HG02870 (cell line): ENCODE data around the gene DMBX1.
A peak's percentile ranks its signal among the peaks of the same experiment; 100 is the strongest.

ENCODE experiments used
- ATAC-seq: cut with Tn5 transposase; IDR thresholded peaks from one replicate; pipeline ENCODE4 v1.9.1; 2021; ENCODE audit warnings: mild to moderate bottlenecking, moderate library complexity; ENCODE audit not compliant: unreplicated experiment

Gene DMBX1

DNA sequence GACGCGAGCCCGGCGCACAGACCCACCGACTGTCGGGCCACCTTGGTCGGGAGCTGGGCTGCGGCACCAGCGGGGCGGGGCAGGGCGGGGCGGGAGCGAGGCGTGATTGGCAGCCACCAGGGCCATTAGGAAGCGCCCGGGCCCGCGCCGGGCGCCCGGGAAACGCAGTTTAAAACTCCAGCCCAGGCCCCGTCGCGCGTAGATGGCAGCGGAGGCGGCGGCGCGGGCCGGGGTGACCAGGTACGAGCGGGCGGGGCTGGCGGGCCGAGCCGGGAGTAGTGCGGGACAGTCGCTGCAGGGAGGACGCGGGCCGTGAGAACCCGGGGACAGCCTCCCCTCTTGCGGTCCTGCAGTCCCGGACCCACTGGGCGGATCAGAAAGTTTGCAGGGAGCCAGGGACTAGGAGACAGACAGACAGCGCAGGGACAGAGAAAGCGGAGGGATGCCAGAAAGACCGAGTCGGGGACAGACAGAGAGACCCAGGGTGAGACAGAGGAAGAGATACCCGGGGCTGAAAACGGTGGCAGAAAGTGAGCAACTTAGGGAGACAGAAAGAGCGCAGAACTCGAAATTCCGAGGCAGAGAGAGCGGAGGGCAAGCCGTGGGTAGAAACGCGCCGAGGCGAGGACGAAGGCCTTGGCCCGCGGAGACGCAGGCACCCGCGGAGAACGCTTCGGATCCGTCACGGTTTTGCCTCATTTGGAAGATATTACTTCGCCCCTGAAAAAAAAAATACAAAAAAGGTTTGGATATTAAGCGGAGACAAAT is at the start of gene DMBX1:
Gene DMBX1 (plus strand): TSS at position 199 of the 768 bp plus-strand sequence. CDS start 17,175 bp downstream, outside the sequence.
- no peak for ATAC-seq

GRCh38 chr1:46440478-46440877 is 49.2 kb upstream of the DMBX1 start:
- ATAC-seq = no peak

DNA sequence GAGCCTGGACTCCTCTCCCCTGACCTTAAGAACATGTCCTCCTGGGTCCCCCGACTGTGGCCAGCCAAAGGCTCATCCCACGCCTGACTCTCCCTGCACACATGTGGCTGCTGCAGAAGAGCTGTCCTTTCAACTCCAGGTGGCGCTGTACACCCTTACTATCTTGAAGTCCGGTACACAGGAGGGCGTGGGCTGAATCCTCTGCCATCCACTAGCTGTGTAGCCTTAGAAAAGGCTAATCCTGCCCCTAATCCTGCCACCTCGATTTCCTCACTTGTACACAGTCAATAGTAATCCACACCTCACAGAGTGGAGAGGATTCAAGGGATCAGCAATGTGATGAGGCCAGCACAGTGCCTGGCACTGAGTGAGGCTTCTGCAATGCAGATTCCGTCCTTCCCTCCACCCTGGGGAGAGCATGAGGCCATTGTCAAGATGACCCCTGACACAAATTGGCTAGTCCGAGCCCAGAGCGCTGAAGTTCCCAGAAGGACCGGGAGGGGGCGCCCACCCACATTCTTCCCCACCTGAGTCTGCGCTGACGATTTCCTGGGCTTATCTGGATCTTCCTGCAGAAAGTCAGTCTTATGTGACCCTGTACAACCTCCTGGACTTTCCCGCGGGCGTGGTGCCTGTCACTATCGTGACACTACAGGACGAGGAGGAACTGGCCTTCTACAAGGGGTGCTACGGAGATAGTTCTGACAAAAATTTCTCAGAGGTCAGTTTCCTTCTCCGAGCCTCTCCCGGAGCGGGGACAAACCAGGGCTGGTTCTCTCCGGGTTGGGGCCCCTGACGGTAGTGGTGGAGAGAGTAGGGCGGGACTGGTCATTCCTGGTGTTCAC is 47.1 kb upstream of the DMBX1 start:
- ATAC-seq = peak; percentile 55

DNA sequence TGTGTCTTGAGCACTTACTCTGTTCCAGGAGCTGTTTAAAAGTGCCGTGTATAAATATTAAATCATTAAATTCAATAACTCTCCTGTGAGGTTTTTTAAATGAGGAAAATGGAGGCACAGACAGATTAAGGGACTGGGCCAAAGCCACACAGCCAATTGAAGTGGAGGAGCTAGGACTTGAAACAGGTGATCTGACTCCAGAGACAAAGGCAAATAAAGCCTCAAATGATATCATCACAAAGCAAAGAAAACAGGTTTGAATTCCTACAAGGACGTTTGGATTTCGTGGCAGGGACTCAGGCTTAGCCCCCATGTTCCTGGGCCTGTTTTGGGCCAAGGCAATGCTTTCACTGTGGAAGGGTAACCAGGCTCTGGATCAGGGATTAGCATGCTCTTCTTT is 45.2 kb upstream of the DMBX1 start:
- ATAC-seq = no peak

GRCh38 chr1:46445773-46446256 is 43.8 kb upstream of the DMBX1 start:
- ATAC-seq = no peak

DNA sequence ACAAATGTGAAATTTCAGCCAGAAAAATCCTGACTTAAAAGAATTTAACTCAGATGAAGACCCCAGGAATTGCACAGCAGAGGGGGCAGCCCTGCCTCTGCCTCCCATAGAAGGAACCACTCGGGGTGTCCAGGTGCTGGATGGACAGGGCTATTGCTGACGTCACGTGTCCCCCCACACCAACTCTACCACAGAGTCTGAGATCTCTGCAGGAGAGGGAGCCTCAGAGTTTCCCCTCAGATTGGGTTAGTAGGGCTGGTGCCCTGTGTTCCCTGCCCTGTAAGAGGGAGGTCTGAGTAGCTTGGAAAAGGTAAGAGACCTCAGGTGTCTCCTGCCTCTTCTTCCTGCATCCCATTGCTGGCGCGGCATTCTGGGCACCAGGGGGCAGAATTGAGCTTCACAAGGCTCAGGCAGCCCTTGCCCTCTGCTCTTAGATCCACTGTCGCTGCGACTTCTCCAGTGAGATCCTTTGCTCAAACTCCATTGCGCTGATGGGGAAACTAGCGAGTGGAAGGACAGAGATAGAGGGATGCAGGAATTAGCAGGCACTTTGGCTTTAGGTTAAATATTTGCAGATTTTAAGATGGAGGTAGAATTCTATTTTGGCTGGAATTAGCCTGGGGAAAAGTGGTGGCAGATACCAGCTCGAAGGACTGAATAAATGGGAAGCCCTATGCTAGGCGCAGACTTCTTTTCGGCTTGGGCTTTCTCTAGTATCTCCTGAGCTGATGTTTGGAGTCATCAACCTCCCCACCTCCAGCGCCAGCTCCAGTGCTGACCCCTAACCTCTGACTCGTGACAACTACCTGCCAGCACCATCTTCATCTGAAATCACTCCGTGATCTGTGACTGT is 42.8 kb upstream of the DMBX1 start:
- ATAC-seq = no peak

- ATAC-seq = no peak
Observed at GRCh38 chr1:46447499-46448108, 42.0 kb upstream of the DMBX1 start.

DNA sequence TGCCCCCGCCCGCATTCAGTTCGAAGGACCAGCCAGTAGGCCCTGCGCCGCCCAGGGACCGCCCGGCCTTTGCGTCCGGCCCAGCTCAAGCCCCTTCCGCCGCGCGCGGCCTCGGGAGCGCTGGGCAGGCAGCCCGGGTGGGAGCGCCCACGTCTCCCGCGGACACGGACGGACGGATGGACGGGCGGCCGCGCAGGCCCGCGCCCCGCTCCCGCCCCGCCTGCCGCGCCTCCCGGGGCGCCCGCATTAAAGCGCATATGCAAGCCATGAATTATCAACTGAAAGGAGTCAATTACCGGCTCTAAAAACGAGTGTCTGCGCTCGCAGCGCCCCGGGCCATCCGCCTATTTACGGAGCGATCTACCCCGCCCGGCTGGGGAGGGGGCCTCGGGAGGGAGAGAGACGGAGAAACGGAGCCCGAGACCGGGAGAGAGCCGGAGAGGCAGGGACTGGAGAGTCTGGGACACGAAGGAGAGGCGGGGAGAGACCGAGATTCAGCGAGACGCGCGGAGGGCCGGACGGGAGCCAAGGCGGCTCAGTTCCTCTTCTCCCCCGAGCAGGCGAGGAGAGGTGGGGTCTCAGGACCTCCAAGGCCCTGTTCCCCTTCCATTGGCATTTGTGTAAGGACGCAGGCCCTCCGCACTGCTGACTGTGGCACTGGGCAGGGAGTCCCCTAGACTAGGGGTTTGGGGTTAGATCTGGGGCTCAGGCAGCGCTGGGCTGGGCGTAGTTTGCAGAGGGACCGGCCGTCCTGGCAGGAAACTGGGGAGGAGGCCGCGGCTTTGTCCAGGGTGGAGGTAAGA is 41.3 kb upstream of the DMBX1 start:
- ATAC-seq = no peak

DNA sequence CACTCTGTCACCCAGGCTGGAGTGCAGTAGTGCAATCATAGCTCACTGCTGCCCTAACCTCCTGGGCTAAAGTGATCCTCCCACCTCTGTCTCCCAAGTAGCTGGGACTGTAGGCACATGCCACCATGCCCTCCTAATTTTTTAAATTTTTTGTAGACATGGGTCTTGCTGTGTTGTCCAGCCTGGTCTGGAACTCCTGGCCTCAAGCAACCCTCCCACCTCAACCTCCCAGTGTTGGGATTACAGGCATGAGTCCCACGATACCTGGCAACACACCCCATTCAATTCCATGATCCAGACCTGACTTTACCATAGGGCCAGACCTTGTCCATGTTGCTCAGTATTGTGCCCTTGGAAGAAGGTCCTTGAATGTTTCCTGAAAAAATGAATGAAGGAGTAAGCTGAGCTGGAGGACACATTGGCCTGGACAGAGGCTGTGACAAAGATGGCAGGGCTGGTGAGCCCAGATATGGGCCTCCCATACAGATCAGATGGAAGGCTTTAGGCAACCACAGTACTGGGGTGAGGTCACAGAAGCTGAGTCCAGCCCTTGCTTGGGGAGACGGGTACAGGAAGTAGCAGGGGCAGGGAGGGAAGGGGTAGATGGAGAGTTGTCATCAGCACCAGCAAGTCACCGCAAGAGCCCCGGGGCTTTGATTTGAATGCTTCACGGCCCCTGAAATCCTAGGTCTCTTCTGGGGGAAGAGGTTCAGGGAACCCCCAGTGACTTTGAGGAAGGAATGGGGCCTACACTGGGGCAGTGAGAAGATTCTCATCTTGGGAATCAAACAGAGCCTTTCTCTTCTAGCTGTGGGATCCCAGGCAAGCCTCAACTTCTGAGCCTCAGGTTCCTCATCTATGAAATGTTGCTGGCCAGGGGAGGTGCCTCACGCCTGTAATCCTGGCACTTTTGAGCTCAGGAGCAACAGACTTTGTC is 40.1 kb upstream of the DMBX1 start:
- ATAC-seq = no peak

- ATAC-seq = no peak
Observed at GRCh38 chr1:46450160-46450517, 39.5 kb upstream of the DMBX1 start.

- ATAC-seq = no peak
Observed at GRCh38 chr1:46451948-46452930, 37.4 kb upstream of the DMBX1 start.

- no peak for ATAC-seq
Observed at GRCh38 chr1:46452931-46453325, 36.7 kb upstream of the DMBX1 start.

- no peak for ATAC-seq
Observed at GRCh38 chr1:46453449-46453848, 36.2 kb upstream of the DMBX1 start.

- no peak for ATAC-seq
Observed at GRCh38 chr1:46455951-46456350, 33.7 kb upstream of the DMBX1 start.

- ATAC-seq = no peak
Observed at GRCh38 chr1:46456411-46456963, 33.1 kb upstream of the DMBX1 start.

DNA sequence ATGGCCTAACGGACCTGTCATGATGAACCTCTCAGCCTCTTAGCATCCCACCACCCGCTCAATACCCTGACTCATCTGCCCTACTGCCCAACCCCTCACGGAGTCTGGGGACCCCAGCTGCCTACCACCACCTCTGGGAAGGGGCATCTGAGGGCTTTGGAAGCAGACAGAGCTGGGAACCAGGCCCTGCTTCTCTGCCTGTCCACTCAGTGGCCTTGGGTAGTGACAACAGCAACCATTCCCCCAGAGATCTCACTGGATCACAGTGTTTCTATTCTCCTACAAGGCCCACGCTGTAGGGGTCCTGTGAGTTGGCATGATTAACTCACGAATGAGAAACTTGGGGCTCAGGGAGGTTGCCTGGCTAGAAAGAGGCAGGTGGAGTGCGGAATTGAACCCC is 32.5 kb upstream of the DMBX1 start:
- no peak for ATAC-seq

DNA sequence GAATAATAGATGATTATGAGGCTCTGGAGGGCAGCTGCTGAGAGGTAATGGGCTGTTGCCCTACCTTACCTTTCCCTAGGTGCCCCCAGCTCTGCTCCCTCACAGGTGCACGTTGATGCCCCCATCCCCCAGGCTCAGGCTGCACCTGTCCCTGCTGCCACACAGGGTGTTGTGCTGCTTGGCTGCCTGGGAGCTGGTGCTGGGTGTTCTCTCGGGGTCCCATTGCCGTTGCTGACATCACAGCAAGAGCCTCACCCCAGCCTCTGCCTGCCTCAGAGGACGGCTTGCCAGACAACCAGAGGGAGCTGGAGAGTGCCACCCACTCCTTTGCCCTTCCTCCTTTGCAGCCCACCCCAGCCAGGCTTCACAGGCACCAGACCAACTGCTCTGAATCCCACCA is 31.4 kb upstream of the DMBX1 start:
- ATAC-seq = no peak
